NCI-H187 (cell line): Measurements from ENCODE around the gene KMT2B.

ENCODE experiments used
- DNase-seq, 2 experiments: peaks; one replicate each; lab custom pipeline; 2025; lab: John Stamatoyannopoulos, UW

The KMT2B gene

DNA sequence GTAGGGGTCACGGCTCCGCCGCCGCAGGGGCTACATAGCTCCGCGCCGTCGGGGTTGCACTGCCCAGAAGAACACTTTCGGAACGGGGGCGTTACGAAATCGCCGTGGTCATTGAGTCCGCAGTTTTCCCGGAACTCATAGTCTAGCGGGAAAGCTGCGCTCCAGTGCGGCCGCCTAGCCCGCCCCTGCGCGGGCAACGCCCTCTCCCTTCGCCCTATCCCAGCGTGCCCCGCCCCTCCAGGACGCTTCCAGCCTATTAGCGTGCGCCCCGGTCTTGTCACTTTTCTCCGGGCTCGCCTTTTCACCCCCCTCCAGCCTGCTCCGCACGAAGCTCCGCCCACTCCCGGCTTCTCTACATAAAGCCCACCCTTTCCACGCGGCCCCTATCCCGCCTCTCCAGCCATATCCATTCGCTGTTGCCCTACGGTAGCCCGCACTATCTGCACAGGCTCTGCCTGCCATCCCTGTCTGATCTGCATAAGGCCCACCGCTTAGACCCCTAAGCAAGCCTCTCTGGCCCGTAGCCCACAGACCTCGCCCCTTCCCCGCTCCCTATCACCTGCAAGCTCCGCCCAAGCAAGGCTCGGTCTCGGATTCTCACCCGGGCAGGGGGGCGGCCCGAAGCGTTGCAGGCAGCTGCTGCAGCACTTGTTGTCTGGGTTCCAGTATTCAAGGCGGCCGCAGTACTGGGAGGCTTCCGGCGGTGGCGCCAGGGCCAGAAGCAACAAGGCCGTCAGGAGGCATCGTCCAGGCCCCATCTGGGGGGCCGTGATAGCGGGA is 22.8 kb downstream of the KMT2B start:
- peak; percentile 97 to 98 for DNase-seq

DNA sequence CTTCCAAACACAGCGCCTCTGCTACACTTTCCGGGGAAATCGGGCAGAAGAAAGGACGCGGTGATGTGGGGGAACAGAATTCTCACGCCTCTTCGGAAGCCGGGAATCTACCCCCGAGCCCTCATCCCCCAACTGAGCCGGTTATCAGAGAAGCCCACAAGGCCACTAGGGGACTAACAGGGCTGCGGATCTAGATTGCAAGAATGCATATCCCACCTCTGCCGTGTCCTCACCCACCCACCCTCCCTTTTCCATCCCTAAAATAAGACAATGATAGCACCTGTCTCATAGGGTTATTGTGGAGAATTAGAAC is 23.4 kb downstream of the KMT2B start:
- no peak for DNase-seq

DNA sequence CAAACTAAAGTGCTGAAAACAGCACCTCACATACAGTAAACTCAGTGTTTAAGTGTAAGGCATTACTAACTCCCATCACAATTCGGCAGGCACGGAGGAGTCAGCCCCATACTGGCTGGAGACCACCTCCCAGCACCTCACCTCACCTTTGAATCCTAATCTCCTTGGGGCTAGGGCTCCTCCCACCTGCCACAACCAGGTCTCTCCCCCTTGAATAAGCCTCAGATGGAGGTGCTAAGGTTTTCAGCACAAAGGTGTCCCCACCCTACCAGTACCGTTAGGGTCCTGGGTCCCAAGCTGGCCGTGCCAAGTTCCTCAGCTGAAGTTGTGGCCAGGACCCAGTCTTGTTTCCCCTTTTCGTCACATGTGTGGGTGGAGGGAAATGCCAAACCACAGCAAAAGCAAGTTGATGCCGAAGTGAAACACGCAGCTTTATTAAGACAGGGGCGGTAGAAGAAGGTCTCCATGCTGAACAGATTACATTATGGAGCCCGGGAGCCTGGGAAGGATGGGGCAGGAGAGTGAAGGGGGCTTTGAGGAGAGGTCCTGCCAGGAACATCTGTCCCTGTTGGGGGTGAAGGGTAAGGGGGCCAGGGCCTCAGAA is 24.4 kb downstream of the KMT2B start, which contains the start of gene IGFLR1:
Gene IGFLR1, minus strand, starts transcription at position 332 of the 604 bp plus-strand sequence. CDS start 1,272 bp downstream, outside the sequence.
- DNase-seq: no peak

DNA sequence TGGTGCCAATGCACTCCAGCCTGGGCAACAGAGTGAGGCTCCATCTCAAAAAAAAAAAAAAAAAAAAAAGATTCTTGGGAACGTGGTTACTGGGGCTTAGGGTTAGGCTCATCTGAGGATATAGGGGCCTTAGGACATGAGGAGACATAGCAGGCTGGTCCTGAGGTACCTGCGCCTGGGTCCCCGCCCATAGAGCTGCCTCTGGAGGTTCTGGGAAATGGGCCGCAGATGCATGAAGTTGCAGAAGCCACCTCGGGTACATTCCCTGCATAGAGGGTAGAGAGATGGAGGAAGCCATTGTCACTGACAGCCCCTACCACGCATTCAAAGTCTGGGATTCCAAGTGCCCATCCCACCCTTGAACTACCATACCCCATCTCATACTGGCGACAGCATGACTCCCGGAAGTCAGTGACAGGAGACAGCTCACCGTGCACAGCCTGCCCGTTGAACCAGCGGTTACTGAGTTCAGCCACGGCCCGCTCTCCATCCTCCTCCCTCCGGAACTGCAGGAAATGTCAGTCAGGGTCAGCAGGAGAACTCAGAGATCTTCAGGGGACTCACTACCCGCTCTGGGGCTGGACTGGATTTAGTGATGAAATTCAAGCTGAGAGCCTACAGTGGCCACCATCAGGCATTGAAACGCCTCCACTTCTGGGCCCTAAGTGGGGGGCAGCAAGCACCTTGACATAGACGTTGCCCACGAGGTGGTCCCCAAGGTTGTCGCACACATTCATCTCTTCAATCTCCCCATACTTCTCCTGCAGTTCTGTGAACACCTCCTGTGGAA is 26.0 kb downstream of the KMT2B start:
- DNase-seq: no peak

DNA sequence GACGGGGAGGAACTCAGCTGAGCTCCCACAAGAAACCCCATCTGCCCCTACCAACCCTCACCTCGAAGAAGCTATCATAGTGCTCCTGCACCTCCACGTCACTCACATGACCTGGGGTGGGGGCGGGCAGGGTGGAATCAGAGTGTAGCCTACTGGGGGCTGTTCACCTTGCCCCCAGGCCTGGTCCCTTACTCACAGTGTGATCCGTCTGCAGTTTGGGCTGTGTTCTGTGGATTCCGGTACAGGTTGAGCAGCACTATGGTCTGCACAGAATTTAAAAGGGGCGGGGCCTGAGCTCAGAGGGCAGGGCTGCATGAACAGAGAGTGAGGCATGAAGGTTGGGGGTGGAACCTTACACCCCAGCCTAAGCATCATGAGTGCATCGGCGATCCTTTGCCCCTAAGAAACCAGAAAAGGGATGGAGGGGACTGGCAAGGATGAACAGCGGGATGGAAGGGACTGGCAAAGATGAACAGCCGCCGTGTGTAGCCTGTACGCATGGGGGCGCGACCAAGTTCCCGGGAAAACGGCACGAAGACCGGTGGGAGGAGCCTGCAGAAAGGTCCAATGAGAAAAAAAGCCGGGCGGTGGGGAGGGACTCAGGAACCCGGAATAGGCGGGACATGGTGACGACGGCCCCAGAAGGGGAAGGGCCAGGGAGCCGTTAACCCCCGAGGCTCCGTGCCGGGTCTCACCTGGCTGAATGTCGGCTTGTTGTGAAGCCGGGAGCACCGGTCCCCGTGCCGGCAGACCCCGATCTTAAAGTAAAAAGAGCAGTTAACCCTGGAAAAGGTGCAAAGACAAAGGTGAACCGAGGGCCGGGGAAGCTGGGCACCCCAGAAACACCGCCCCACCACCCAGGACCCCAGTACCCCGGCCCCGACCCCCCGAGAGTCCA is 26.9 kb downstream of the KMT2B start:
- peak; percentile 87 to 98 for DNase-seq

DNA sequence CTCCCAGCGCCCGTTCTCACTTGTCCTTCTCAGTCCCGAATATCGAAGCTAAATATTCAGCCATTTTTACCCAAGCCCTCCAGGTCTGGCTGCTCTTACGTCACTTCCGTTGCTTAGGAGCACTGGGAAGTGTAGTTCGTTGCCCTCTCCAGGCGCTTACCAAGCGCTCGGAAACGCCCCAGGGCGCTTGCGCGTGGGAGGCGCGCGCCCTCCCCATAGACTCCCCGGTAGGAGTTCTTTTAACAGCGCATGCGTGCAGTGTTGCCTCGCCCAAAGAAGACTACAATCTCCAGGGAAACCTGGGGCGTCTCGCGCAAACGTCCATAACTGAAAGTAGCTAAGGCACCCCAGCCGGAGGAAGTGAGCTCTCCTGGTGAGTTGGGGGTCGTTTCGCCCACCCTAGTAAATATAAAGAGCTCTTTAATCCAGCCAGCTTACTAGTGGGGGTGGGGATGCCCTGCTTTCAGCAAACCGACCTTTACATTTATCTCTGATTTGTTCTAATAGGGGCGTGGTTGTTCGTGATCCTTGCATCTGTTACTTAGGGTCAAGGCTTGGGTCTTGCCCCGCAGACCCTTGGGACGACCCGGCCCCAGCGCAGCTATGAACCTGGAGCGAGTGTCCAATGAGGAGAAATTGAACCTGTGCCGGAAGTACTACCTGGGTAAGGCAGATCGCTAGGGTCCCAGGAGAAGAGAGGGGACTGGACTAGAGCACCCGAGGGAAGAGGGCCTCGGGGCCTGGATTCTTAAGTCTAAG is 27.7 kb downstream of the KMT2B start, which contains the start of the genes PSENEN and U2AF1L4:
Gene PSENEN, plus strand, starts transcription at position 324 of the 759 bp plus-strand sequence. Its CDS starts 280 bp downstream, at position 604.
Gene U2AF1L4, minus strand, starts transcription at position 91 of the 759 bp plus-strand sequence. Its CDS starts 27 bp downstream, at position 64.
- DNase-seq: peak; percentile 97 to 99

DNA sequence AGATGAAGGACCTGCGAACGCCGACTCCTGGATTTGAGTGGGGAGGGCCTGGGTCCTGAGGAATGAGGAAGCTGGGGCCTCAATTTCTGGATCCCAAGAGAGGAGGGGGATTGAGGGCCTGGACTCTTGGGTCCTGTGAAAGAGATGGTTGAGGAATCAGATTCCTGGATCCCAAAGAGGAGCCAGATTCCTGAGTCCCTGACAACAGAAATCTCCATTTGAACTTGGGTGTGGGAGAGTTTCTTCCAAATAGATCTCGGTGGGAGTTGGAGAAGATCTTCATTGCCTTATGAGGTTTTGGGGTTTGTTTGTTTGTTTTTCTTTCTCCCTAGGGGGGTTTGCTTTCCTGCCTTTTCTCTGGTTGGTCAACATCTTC is 28.3 kb downstream of the KMT2B start:
- DNase-seq: no peak

DNA sequence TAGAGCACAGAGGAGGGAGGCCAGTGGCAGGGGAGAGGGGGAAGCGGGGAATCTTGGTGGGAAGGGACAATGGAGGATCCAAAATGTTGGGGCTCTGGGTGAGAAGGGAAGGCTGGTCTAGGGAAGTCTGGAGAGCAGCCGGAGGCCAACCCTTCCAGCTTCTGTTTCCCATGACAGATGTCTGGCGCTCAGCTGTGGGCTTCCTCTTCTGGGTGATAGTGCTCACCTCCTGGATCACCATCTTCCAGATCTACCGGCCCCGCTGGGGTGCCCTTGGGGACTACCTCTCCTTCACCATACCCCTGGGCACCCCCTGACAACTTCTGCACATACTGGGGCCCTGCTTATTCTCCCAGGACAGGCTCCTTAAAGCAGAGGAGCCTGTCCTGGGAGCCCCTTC is 28.7 kb downstream of the KMT2B start:
- DNase-seq: no peak

DNA sequence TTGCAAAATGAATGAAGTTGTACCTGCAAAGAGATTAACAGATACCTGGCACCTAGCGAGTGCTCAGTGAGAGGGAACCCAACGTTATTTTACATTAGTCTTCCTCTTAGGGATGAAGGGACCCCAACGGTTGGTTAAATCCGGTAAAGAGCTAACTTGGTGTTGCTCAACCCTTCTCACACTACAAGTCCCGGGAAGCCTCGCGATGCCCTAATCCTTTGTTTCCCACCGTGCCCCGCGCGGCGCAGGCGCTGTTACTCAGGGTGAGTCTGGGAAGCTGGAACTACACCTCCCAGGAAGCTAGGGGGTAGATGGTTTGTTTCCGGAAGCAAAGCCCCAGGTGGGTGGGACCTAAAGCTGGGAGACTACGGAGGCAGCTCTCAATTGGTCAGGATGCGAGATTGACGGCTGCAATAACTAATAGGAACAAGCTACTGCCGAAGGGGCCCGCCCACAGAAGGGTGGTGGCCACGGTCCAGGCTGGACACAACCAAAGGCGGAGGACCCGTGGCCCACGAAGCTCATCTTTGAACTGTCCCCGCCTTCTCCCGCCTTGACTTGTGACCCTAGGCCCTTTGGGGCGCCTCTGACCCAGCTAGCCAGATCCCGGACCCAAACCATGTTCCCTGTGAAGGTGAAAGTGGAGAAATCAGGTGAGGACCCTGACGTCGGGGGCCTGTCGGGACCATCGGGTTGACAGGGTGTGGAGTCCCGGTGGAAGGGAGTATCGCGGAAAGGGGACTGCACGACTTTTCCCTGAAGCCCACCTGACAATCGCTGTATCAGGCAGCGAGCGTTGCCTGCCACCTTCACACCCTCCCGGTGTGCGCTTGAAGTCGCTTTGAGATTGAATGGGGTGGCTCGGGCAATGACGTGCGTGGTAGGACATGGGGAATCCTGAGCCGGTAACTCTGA is 30.6 kb downstream of the KMT2B start, which contains the start of gene LIN37:
Gene LIN37, plus strand, starts transcription at position 471 of the 915 bp plus-strand sequence. Its CDS starts 149 bp downstream, at position 620.
- DNase-seq: peak; percentile 98

DNA sequence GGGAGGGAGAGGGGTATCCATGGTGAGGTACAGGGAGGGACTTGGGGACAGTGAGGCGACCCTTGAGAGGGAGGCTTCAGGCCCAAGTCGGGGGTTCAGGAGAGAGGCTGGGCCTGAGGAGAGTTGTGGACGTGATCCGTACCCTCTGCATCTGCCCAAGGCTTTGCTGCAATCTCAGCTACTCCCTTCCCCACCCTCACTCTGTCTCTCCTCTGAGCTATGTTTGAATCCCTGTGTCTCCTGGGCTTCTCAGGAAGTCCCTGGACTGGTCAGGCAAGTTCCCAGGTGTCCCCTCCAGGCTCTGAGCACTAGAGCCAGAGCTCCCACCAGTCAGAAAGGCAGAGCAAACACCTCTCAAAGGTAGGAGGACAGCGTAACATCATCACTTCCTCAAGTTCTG is 32.4 kb downstream of the KMT2B start:
- no peak for DNase-seq

DNA sequence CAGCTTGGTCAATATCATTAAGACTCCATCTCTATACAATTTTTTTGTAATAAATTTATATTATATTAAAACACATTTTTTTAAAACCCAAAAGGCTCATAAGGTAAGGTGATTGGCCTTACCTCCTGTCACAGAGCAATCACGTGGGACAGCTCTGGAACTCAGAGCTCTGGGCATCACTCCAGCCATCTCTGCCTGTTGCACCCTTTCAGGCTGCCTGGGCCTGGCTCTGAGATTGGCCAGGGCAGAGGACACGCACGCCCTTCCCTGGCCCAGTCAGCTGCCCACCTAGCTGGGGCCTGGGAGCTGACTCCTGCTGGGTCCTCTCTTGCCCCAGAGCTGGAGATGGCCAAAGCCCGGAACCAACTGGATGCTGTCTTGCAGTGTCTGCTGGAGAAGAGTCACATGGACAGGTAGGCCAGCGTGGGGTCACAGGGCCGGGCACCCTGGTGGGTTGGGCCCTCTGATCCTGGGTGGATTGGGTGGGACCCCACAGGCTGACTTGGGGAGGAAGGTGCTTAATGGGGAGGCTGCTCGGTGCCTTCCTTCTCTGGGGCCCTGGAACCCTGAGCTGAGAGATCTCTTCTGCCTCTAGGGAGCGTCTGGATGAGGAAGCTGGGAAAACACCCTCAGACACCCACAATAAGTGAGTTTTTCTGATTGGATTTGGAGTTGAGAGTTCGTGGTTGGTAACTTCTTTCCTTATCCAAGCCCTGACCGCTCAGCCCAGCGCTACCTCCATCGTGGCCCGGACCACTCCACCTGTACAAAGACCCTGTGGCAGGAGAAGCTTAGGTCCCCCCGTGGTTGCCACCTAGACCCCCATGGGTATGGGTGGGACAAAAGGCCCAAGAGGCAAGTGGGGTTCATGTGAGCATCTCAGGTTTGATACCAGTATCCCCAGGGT is 34.3 kb downstream of the KMT2B start:
- no peak for DNase-seq

DNA sequence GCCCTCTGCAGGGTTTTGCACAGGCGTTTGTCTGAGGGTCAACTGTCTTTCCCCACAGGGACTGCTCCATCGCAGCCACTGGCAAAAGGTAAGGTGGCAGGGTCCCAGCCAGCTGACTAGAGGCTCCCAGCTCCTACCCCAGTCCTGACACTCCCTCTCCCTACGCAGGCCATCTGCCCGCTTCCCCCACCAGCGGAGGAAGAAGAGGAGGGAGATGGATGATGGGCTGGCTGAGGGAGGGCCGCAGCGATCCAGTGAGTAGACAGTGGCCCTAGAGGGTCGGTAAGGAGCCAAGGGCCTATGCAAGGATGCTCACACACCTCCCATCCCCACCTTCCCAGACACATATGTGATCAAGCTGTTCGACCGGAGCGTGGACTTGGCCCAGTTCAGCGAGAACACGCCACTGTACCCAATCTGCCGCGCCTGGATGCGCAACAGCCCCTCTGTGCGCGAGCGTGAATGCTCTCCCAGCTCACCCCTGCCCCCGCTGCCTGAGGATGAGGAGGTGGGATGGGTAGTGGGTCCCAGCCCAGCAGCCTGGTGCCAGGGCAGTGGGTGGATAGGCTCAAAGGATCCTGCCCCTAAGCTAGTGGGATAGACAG is 35.0 kb downstream of the KMT2B start:
- DNase-seq: no peak

DNA sequence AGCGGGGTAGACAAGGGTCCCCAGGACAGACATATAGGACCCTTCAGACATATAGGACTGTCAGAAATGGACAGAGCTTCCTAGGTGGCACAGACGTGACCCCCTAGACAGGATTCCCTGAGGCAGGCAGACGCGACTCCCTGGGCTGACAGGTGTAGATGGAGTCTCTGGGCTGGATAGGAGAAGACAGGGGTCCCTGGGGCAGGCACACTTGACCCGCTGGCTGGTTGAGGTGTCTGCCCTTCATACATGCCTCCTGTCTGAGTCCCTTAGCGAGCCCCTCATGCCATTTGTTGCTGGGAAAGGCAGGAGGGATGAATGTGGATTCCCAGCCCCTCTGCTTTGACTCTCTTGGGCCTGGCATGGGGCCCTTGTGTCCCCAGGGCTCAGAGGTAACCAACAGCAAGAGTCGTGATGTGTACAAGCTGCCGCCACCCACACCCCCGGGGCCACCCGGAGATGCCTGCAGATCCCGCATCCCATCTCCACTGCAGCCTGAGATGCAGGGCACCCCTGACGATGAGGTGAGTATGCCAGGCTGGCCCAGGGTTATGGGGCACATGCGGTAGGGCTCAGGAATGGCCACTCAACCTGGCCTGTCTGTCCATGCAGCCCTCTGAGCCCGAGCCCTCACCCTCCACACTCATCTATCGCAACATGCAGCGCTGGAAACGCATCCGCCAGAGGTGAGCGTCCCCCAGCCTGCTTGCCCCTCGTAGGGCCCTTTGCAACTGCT is 36.0 kb downstream of the KMT2B start:
- DNase-seq: no peak

DNA sequence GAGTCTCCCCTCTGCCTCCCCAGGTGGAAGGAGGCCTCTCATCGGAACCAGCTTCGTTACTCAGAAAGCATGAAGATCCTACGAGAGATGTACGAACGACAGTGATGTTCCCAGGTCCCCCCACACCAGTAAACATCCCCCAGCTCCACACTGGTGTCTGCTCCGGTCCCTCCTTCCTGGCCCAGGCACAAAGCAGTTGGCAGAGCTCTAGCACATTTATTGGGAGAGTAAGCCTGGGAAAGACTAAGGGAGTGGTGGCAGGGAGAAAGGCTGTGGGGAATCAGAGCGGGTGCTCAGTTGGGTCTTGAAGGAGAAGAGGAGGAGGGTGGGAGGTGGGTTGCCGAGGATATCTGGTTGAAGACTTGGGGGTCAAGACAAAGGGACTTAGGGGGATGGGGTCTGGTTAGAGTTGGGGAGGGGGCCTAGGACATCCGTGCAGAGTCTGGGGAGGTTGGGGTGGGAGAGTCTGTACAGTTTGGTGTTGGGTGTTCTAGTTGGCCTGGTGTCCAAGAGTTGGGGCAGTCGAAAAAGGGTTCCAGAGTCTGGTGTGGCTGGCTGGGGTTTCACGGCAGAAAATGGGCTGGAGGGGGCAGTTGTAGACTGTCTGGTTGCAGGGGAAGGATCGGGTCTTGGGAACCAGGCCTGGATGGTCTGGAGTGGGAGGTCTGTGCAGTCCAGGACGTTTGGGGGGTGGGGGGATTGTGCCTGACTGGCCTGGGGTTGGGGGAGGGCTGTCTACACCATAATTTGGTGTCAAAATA is 36.7 kb downstream of the KMT2B start:
- no peak for DNase-seq

DNA sequence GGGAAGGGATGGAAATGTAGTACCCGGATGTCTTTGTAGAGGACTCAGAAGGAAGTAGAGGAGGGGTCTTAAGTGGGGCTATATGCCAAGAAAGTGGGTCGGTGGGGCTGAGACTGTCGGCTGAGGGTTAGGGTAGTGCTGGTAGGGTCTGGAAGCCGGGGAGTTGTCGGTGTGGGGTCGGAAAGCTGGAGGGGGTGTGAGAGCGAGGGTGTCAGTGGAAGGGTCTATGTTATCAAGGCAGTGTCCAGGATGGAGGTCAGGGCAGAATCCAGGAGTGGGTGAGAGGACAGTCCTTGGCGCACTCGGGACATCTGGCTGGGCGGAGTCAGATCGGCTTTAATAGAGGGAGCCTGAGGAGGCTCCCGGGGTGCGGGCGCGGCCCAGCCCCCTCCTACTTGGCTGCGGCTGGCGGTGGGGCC is 37.3 kb downstream of the KMT2B start:
- no peak for DNase-seq

DNA sequence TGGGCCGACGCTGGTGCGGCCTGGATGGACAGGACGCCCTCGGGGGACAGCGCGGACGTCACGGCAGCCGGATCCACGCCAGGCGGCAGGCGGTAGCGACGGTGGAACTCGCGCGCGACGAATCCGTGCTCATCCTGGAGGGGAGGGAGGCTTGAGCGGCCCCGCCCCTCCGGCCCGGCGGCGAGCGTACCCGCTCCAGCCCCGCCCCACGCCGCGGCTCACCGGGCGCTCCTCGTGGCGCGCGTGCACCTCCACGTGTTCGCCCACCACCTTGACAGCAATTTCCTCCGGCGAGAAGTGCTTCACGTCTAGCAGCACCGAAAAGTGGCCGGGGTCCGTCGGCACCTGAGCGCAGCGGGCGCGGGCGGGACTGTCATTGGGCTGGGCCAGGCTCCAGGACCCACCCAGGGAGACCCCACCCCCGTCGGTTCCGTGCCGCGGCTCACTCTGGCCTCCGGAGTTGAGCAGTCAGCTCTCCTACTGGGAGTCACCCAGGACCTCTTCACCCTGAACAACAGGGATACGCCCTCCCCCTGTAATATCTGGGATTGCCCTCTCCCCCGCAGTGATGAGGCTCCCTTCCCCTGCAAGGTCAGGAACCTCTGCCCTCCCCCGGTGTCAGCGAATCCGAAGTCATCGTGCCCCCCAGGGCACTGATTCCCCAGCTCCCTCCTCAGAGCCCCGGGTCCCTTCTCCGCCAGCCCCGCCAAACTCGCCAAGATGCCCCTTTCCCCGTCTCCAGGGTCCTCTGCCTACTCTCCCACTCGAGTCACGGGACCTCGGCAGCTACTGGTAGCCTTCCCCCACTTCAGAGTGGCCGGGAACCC is 38.0 kb downstream of the KMT2B start:
- DNase-seq: no peak
